K562 (cell line): Measurements from ENCODE around the gene TUBA4B. TPM values are rescaled to one million over a fixed set of nuclear protein-coding genes. Genes with fewer than 3 reads are reported as not detected.
A peak's percentile ranks its signal among the peaks of the same experiment; 100 is the strongest.

ENCODE experiments used
- DNMT1 ChIP-seq: fragments of 450-650 bp; IDR thresholded peaks from 2 replicates; pipeline ENCODE4 v1.6.1; 2016; ENCODE audit warnings: antibody characterized with exemption, mild to moderate bottlenecking
- ELF2 ChIP-seq: fragments of 250-450 bp; sonication (Bioruptor Pico); IDR thresholded peaks from 2 replicates; pipeline ENCODE4 v1.5.0; 2021; ENCODE audit warnings: mild to moderate bottlenecking
- GABPB1 ChIP-seq: sonication (generic); formaldehyde crosslinking; IDR thresholded peaks from 2 replicates; pipeline ENCODE4 v1.8.0; 2022; ENCODE audit warnings: mild to moderate bottlenecking, missing genetic modification reagents
- MXI1 ChIP-seq: IDR thresholded peaks from 2 replicates; pipeline ENCODE4 v1.6.1; 2011; ENCODE audit warnings: low read depth, mild to moderate bottlenecking, improper control_type of control experiment, low read length
- NFATC3 ChIP-seq: fragments of 450-650 bp; IDR thresholded peaks from 2 replicates; pipeline ENCODE4 v1.6.1; 2017; ENCODE audit warnings: mild to moderate bottlenecking
- RBFOX2 ChIP-seq: fragments of 200-400 bp; formaldehyde crosslinking; IDR thresholded peaks from 2 replicates; pipeline ENCODE4 v1.6.1; 2017; ENCODE audit warnings: low read depth, mild to moderate bottlenecking, low read length, moderate library complexity
- RCOR1 ChIP-seq, 2 experiments: IDR thresholded peaks; 2 replicates each; pipeline ENCODE4 v1.6.1; 2012; ENCODE audit warnings: low read depth in 2 of 2, low read length in 2 of 2, borderline replicate concordance in 1 of 2, improper control_type of control experiment in 1 of 2
- TBP ChIP-seq: optimal IDR thresholded peaks from 2 replicates; pipeline ENCODE3; 2011; ENCODE audit warnings: low read depth, low read length, improper control_type of control experiment
- ZC3H11A ChIP-seq: IDR thresholded peaks from 2 replicates; pipeline ENCODE4 v1.6.1; 2012; ENCODE audit warnings: low read depth, low read length, improper control_type of control experiment
- ZNF134 ChIP-seq: fragments of 250-450 bp; sonication (Bioruptor Pico); conservative IDR thresholded peaks from 2 replicates; pipeline ENCODE4 v1.4.0; 2020
- ZNF217 ChIP-seq: sonication (generic); formaldehyde crosslinking; IDR thresholded peaks from 2 replicates; pipeline ENCODE4 v1.8.0; 2022; ENCODE audit warnings: mild to moderate bottlenecking, missing genetic modification reagents
- ZNF584 ChIP-seq: fragments of 200-800 bp; sonication (Bioruptor generic); IDR thresholded peaks from 2 replicates; pipeline ENCODE4 v1.6.1; 2016; ENCODE audit warnings: low read depth, mild to moderate bottlenecking, missing genetic modification characterization, missing compliant biosample characterization
- polyA plus RNA-seq, 8 experiments: library from polyadenylated mRNA; depleted of rRNA in 4 of 8; stranded (reverse) in 5 of 8; unstranded in 3 of 8; fragments of >200 nt; fragmentation: Nextera tagmentation in 2 of 8; fragmentation: Illumina TruSeq in 1 of 8; extraction: Ambion mirVana in 2 of 8; extraction: Trizol in 1 of 8; gene quantifications; 2 replicates each; pipeline versions ENCODE4 v1.2.1 to v1.2.3, GENCODE V29; 2011 to 2014; ENCODE audit warnings: inconsistent platforms in 1 of 8, missing spikeins in 1 of 8
- total RNA-seq, 7 experiments: library from RNA; depleted of rRNA in 6 of 7; stranded (reverse); fragments of >200 nt in 6 of 7; fragmentation: Illumina TruSeq in 2 of 7; extraction: Trizol in 2 of 7; gene quantifications; 2 replicates each; pipeline versions ENCODE4 v1.2.1 to v1.2.3, GENCODE V29; 2011 to 2021; ENCODE audit warnings: low replicate concordance in 1 of 7
- TF ChIP-seq, protein P1 (sequence below), 2 experiments: fragments of 450-650 bp; formaldehyde crosslinking in 1 of 2; IDR thresholded peaks; 2 replicates each; pipeline versions ENCODE4 v1.4.0 to v1.6.1; 2014 to 2020; ENCODE audit warnings: mild to moderate bottlenecking in 2 of 2, borderline replicate concordance in 1 of 2, low read depth in 1 of 2
- TF ChIP-seq, protein P2 (sequence below), 2 experiments: fragments of 250-450 bp in 1 of 2; fragments of 450-650 bp in 1 of 2; sonication (Bioruptor Pico) in 1 of 2; IDR thresholded peaks; 2 replicates each; pipeline versions ENCODE4 v1.6.1 to v1.8.0; 2016 to 2021; ENCODE audit warnings: mild to moderate bottlenecking in 2 of 2, moderate library complexity in 2 of 2, missing compliant biosample characterization in 1 of 2, missing genetic modification characterization in 1 of 2
- TF ChIP-seq, protein P3 (sequence below): fragments of 450-650 bp; IDR thresholded peaks from 2 replicates; pipeline ENCODE4 v1.7.1; 2018; ENCODE audit warnings: mild to moderate bottlenecking, low read depth; ENCODE audit not compliant: partially characterized antibody

TUBA4B gene
- total and polyA plus RNA-seq, 9 of the 15 experiments (the other 6 are each of a cell fraction or from before 2014, with no cell fraction given), result 0.04 TPM; not detected in 8

DNA sequence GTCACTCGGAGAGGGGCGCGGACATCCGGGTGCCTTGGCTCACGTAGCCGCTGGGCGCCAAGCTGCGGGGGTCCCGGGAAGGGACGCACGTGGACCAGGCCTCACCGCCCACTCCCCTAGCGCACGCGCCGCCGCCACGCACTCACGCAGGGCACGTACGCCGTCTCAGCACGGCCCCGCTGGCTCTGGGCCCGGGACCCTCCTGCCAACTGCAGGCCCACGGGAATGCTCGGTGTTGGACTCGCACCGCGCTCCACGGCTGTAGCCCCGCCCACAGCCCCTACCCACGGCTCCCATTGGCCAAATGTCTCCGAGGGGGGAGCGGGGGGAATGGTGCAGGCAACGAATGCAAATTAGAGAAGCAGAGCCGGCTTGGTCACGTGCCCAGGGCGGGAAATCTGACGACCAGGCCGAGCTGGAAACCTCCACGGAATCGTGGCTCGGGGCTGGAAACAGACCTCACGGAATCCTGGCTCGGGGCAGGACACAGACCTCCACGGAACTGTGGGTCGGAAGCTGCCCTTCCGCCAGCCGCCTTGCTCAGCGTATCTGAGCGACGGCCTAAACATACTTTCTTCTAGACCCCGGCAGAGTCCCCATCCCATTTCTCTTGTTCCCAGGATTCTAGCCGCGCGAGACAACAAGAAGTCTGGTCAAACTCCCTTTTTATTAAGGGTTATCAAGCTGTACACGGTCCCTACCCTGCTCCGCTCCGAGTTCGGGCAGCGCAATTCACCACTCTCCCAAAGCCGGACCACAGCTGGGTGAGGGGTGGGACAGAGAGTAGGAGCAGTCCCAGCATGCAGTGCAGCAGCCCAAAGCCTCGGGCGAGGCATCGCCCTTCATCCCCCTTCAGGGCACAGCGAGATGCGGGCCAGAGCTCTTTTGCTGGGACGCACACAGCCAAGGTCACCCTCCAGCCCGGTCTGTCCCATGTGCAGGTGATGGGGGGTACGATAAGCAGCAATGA lies 34.0 kb upstream of the TUBA4B start, which contains the start of gene ABCB6 (continued):
- TF ChIP-seq, protein P1, sequence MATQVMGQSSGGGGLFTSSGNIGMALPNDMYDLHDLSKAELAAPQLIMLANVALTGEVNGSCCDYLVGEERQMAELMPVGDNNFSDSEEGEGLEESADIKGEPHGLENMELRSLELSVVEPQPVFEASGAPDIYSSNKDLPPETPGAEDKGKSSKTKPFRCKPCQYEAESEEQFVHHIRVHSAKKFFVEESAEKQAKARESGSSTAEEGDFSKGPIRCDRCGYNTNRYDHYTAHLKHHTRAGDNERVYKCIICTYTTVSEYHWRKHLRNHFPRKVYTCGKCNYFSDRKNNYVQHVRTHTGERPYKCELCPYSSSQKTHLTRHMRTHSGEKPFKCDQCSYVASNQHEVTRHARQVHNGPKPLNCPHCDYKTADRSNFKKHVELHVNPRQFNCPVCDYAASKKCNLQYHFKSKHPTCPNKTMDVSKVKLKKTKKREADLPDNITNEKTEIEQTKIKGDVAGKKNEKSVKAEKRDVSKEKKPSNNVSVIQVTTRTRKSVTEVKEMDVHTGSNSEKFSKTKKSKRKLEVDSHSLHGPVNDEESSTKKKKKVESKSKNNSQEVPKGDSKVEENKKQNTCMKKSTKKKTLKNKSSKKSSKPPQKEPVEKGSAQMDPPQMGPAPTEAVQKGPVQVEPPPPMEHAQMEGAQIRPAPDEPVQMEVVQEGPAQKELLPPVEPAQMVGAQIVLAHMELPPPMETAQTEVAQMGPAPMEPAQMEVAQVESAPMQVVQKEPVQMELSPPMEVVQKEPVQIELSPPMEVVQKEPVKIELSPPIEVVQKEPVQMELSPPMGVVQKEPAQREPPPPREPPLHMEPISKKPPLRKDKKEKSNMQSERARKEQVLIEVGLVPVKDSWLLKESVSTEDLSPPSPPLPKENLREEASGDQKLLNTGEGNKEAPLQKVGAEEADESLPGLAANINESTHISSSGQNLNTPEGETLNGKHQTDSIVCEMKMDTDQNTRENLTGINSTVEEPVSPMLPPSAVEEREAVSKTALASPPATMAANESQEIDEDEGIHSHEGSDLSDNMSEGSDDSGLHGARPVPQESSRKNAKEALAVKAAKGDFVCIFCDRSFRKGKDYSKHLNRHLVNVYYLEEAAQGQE (IDR thresholded peaks at IDR 0.05; ENCODE audit: borderline replicate concordance), result peak; percentile 54
- TF ChIP-seq, protein P1 (CRISPR knock-in tag; IDR thresholded peaks at IDR 0.05; ENCODE audit: low read depth), result no peak; the same call in 1 of the 2 replicates
- no peak for TF ChIP-seq ELF2 (CRISPR knock-in tag)
- TF ChIP-seq NFATC3, result no peak
- peak; percentile 55 for TF ChIP-seq GABPB1 (CRISPR knock-in tag)
- TF ChIP-seq, protein P2, sequence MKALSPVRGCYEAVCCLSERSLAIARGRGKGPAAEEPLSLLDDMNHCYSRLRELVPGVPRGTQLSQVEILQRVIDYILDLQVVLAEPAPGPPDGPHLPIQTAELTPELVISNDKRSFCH (CRISPR knock-in tag; IDR thresholded peaks at IDR 0.05), result no peak
- TF ChIP-seq, protein P2 (tag; IDR thresholded peaks at IDR 0.05), result no peak
- peak; percentile 84 for TF ChIP-seq RBFOX2
- no peak for TF ChIP-seq ZC3H11A
- TF ChIP-seq, protein P3, sequence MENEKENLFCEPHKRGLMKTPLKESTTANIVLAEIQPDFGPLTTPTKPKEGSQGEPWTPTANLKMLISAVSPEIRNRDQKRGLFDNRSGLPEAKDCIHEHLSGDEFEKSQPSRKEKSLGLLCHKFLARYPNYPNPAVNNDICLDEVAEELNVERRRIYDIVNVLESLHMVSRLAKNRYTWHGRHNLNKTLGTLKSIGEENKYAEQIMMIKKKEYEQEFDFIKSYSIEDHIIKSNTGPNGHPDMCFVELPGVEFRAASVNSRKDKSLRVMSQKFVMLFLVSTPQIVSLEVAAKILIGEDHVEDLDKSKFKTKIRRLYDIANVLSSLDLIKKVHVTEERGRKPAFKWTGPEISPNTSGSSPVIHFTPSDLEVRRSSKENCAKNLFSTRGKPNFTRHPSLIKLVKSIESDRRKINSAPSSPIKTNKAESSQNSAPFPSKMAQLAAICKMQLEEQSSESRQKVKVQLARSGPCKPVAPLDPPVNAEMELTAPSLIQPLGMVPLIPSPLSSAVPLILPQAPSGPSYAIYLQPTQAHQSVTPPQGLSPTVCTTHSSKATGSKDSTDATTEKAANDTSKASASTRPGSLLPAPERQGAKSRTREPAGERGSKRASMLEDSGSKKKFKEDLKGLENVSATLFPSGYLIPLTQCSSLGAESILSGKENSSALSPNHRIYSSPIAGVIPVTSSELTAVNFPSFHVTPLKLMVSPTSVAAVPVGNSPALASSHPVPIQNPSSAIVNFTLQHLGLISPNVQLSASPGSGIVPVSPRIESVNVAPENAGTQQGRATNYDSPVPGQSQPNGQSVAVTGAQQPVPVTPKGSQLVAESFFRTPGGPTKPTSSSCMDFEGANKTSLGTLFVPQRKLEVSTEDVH, result peak; percentile 93
- TF ChIP-seq ZNF584 (CRISPR knock-in tag), result no peak
- peak in 1 of 2 experiments; percentile 51; a peak in 2 of 4 replicates for TF ChIP-seq RCOR1 (IDR thresholded peaks at IDR 0.05; ENCODE audit: borderline replicate concordance in 1 of 2, low read depth in 2 of 2, low read length in 2 of 2)
- no peak for TF ChIP-seq DNMT1
- TF ChIP-seq ZNF134, result no peak
- 0 out of 2 replicates have a peak, but pooled peaks have one; percentile 16 for TF ChIP-seq MXI1
- peak; percentile 72 for TF ChIP-seq TBP
- TF ChIP-seq ZNF217 (CRISPR knock-in tag), result no peak
